BLaER1 treated with 17β-estradiol and CSF1 and Interleukin-3, amounts not matched to agents 10 nM and 100 nM (cell line): ENCODE results near the gene SORCS1.
A peak's percentile ranks its signal among the peaks of the same experiment; 100 is the strongest.

Experiments
- H3K27ac ChIP-seq, 11 experiments: shearing (Covaris generic); formaldehyde crosslinking; 2 replicates each; pipeline ENCODE4 v1.8.1; 2022
- H3K27me3 ChIP-seq, 11 experiments: shearing (Covaris generic); formaldehyde crosslinking; 2 replicates each; pipeline ENCODE4 v1.8.1; 2022
- H3K36me3 ChIP-seq, 11 experiments: shearing (Covaris generic); formaldehyde crosslinking; 2 replicates each; pipeline ENCODE4 v1.8.1; 2022
- H3K4me1 ChIP-seq, 10 experiments: shearing (Covaris generic); formaldehyde crosslinking; 2 replicates each; pipeline ENCODE4 v1.8.1; 2022
- H3K4me2 ChIP-seq, 11 experiments: shearing (Covaris generic); formaldehyde crosslinking; 2 replicates each; pipeline ENCODE4 v1.8.1; 2022
- H3K4me3 ChIP-seq, 10 experiments: shearing (Covaris generic); formaldehyde crosslinking; 2 replicates each; pipeline ENCODE4 v1.8.1; 2022
- H3K9ac ChIP-seq, 11 experiments: shearing (Covaris generic); formaldehyde crosslinking; 2 replicates each; pipeline ENCODE4 v1.8.1; 2022
- H3K9me3 ChIP-seq, 11 experiments: shearing (Covaris generic); formaldehyde crosslinking; replicated peaks in 1 of 11; 2 replicates each; pipeline ENCODE4 v1.8.1; 2022
- H4K20me1 ChIP-seq, 11 experiments: shearing (Covaris generic); formaldehyde crosslinking; 2 replicates each; pipeline ENCODE4 v1.8.1; 2022
- Cebpa-rat ChIP-seq, 11 experiments: shearing (Covaris generic); IDR thresholded peaks; 2 replicates each; pipeline ENCODE4 v1.8.1; 2022

The SORCS1 gene

DNA sequence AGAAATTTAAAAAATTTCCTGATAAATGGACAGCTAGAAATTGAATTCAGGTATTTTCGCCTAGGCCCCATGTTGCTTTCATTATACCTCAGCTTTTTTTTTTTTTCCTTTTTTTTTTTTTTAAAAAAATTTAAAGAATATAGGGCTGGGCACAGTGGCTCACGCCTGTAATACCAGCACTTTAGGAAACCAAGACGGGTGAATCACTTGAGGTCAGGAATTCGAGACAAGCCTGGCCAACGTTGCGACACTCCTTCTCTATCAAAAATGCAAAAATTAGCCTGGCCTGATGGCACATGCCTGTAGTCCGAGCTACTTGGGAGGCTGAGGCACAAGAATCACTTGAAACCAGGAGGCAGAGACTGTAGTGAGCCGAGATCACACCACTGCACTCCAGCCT lies 334.0 kb downstream of the SORCS1 start:
- Histone ChIP-seq H3K4me3 (no peak overlapping the region), H3K4me2 (peak overlapping the region in 6 of 11 experiments; percentile 2 to 62 (median 36); a peak in 9 of 22 replicates), H3K27ac (peak overlapping the region in 2 of 11 experiments; percentile 43 to 53; a peak in 4 of 22 replicates), H3K36me3 (no peaks in the 10 kb centered on the region), H4K20me1 (no peaks in the 10 kb centered on the region), H3K27me3 (0 out of 22 replicates have a peak, but pooled peaks cover 0 to 5% (median 0%) of the 10 kb centered on the region in 11 experiments), H3K9ac (no peak overlapping the region), H3K4me1 (peaks cover 0 to 33% (median 3%) of the 10 kb centered on the region in 10 experiments; a peak in 8 of 20 replicates), H3K9me3 (peaks cover 0 to 5% (median 0%) of the 10 kb centered on the region in 11 experiments; a peak in 2 of 22 replicates)
- peak in 3 of 11 experiments; percentile 26 to 41 (median 36); a peak in 3 of 22 replicates for TF ChIP-seq Cebpa-rat (IDR thresholded peaks at IDR 0.05)

DNA sequence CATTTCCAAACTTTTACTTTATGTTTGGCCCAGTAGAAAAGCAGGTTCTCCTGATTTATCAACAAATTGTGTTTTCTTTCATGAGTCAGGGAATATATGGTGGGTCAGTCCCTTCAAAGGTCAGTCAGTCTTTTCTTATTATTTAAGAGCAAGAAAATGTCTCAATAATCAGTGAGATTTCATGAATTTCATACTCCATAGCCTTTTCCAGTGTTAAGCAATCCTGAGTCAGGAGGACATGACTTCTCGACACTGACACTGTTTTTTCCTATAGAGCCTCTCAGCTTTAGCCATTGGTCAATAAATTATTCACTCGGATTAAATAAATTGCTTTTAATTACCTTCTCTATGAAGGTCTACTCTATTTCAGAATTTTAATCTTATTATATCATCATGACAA lies 334.5 kb downstream of the SORCS1 start:
- Histone ChIP-seq H3K9ac (no peak overlapping the region), H3K27ac (no peak overlapping the region; a peak in 1 of 22 replicates), H3K36me3 (no peaks in the 10 kb centered on the region), H3K27me3 (0 out of 22 replicates have a peak, but pooled peaks cover 0 to 5% (median 0%) of the 10 kb centered on the region in 11 experiments), H3K4me1 (peaks cover 0 to 28% (median 3%) of the 10 kb centered on the region in 10 experiments; a peak in 8 of 20 replicates), H3K4me2 (peak overlapping the region in 3 of 11 experiments; percentile 14 to 62 (median 15); a peak in 5 of 22 replicates), H4K20me1 (no peaks in the 10 kb centered on the region), H3K4me3 (no peak overlapping the region), H3K9me3 (peaks cover 0 to 3% (median 0%) of the 10 kb centered on the region in 11 experiments; a peak in 1 of 22 replicates)
- no peak for TF ChIP-seq Cebpa-rat (IDR thresholded peaks at IDR 0.05)

DNA sequence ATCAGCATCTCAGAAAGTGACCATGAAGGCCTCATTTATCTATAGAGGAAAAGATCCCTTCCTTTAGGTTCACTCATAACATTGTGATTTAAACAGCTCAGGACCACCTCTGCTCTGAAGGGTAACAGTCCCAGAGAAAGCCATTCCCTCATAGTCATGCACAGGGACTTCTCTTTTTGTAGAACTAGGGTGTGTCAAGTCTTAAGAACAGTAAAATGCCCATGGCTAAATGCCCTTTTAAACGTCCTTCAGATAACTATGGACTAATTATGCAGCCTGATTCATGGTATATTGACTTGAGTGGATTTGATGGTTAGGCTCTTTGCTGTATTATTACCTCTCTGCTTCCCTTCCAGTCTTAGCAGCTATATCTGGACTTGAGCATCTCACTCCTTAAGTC lies 337.8 kb downstream of the SORCS1 start:
- H3K4me1 ChIP-seq = peaks cover 0 to 16% (median 0%) of the 10 kb centered on the region in 10 experiments; a peak in 6 of 20 replicates
- no peaks in the 10 kb centered on the region for H3K36me3 ChIP-seq
- H3K4me3 ChIP-seq = no peak overlapping the region
- no peaks in the 10 kb centered on the region for H4K20me1 ChIP-seq
- H3K9me3 ChIP-seq = no peaks in the 10 kb centered on the region
- H3K4me2 ChIP-seq = no peak overlapping the region
- TF ChIP-seq Cebpa-rat (IDR thresholded peaks at IDR 0.05) = no peak
- no peak overlapping the region for H3K9ac ChIP-seq
- no peak overlapping the region for H3K27ac ChIP-seq
- H3K27me3 ChIP-seq = 0 out of 22 replicates have a peak, but pooled peaks cover 0 to 5% (median 0%) of the 10 kb centered on the region in 11 experiments

DNA sequence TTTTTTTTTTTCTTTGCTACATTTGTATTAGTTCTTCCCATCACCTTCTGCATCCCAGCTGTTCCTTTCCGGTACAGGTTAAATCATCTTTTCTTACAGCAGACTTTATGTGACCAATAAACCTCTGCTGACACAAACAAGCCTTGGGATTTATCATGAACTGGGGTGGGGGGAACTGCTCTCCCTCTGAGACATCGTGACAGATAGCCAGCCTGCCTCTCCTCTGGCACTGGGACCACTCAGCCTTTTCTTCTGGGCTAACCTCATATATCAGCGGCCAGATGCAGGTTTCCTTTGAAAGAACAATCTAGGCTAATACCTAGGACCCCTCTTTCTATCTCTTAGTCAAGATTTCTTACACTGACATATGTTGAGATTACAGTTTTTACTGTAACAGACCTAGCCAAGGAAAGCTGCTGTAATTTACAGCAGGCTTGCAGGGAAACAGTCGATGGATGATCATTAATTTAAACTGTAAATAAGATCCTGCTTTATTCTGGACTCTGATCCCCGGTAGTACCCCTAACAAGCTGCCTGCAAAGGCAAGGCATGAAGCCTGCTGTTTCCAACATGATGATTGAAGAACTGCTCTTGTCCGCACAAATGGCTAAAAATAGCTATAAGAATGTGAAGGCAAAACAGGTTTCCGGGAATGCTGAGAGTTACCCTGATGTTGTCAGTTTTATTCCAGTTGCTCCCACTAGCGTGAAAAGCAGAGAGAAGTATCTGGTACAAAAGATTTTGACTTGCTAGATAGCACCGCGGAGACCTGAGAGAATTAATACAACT lies 338.7 kb downstream of the SORCS1 start:
- Histone ChIP-seq H3K36me3 (no peaks in the 10 kb centered on the region), H3K27me3 (0 out of 22 replicates have a peak, but pooled peaks cover 0 to 5% (median 0%) of the 10 kb centered on the region in 11 experiments), H3K9ac (no peak overlapping the region), H3K9me3 (no peaks in the 10 kb centered on the region), H3K4me3 (no peak overlapping the region), H3K4me1 (peaks cover 0 to 13% (median 2%) of the 10 kb centered on the region in 10 experiments; a peak in 15 of 20 replicates), H3K4me2 (no peak overlapping the region), H4K20me1 (no peaks in the 10 kb centered on the region), H3K27ac (no peak overlapping the region)
- no peak for TF ChIP-seq Cebpa-rat (IDR thresholded peaks at IDR 0.05)

DNA sequence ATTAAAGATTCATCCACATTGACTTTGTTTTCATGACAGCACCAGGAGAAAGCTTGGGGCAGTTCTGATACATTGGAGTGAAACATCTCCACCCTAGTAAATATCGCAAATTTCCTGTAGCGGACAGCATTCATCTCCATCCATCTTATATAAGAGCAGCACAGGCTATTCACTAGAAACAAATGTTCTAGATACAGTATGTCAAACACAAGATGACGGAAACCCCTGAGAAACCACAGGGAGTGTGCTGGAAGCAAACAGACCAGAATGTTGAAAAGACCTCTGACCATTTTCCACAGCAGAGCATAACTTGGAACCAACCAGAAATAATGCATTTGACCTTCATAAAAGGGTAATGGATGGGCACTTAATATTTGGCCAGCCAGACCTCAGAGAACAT lies 343.9 kb downstream of the SORCS1 start:
- Histone ChIP-seq H3K36me3 (no peaks in the 10 kb centered on the region), H3K4me3 (no peak overlapping the region), H3K4me1 (peaks cover 27 to 37% (median 32%) of the 10 kb centered on the region in 10 experiments), H3K9me3 (no peaks in the 10 kb centered on the region), H3K27me3 (peaks cover 0 to 10% (median 0%) of the 10 kb centered on the region in 11 experiments; a peak in 2 of 22 replicates), H3K9ac (no peak overlapping the region), H3K27ac (no peak overlapping the region), H3K4me2 (peak overlapping the region in 10 of 11 experiments; percentile 51 to 79 (median 62); a peak in 19 of 22 replicates), H4K20me1 (no peaks in the 10 kb centered on the region)
- TF ChIP-seq Cebpa-rat (IDR thresholded peaks at IDR 0.05) = no peak

DNA sequence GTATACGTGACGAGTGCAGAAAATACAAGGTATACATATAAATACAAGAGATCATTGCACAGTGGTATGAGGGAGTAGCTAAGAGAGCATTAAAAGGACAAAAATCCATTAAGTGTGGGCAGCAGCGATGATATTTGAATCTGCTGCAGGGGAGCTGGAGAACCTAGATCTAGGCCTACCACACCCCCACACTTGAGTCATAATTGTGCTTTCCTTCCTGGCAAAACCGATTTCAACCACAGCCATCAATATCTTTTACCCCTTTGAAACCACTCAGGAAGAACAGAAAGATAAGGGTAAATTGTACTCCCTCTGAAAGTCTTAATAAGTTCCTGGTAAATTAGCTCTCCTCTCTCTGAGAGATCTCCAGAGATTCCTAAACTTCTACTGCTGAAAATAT lies 345.0 kb downstream of the SORCS1 start:
- no peak overlapping the region for H3K9ac ChIP-seq
- H3K36me3 ChIP-seq = no peaks in the 10 kb centered on the region
- peaks cover 32 to 44% (median 38%) of the 10 kb centered on the region in 10 experiments for H3K4me1 ChIP-seq
- no peak overlapping the region for H3K4me3 ChIP-seq
- no peak for TF ChIP-seq Cebpa-rat (IDR thresholded peaks at IDR 0.05)
- H3K27me3 ChIP-seq = peaks cover 0 to 6% (median 0%) of the 10 kb centered on the region in 11 experiments; a peak in 2 of 22 replicates
- H3K4me2 ChIP-seq = peak overlapping the region; percentile 43 to 79 (median 60)
- no peaks in the 10 kb centered on the region for H3K9me3 ChIP-seq
- H3K27ac ChIP-seq = no peak overlapping the region; a peak in 1 of 22 replicates
- H4K20me1 ChIP-seq = no peaks in the 10 kb centered on the region

DNA sequence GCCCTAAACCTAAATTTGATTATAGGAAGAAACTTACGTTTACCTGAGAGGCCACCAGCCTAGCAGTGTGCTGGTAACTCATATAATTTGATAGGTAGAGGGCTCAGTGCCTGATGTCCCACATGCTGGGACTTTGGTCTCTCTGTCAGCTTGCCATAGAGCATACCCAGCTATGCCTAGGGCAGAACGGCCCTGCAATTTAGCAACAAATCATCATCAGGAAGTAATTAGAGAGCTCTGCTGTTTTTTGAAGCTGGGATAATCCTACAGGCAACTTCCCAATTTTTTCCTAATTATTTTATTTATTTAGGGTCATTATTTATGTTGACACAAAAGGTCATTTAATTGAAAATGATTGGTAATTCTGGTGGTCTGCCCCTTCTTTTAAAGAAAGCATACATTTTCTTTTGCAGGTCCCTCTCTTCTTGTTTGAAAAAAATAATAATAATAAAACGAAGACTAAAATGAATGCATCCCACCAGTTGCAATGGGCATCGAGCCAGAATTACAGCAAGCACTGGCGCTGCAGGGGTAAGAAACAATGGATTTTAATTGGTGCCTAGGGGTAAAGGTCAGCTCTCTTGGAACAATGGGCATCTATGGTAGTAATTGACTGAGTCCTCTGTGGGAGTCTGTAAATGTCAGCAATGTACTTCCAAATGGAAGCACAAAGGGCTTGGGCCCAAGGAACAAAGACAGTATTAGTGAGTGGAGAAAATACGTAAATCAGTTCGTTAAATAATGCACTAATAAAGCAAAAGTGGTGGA lies 348.0 kb downstream of the SORCS1 start:
- peaks cover 0 to 9% (median 0%) of the 10 kb centered on the region in 11 experiments; a peak in 3 of 22 replicates for H3K9me3 ChIP-seq
- H3K4me1 ChIP-seq = peaks cover 32 to 44% (median 39%) of the 10 kb centered on the region in 10 experiments
- no peak overlapping the region for H3K9ac ChIP-seq
- no peaks in the 10 kb centered on the region for H4K20me1 ChIP-seq
- H3K4me2 ChIP-seq = peak overlapping the region in 10 of 11 experiments; percentile 5 to 71 (median 50); a peak in 17 of 22 replicates
- no peak overlapping the region for H3K27ac ChIP-seq
- TF ChIP-seq Cebpa-rat (IDR thresholded peaks at IDR 0.05) = no peak
- H3K36me3 ChIP-seq = no peaks in the 10 kb centered on the region
- H3K27me3 ChIP-seq = peaks cover 0 to 6% (median 0%) of the 10 kb centered on the region in 11 experiments; a peak in 2 of 22 replicates
- no peak overlapping the region for H3K4me3 ChIP-seq

DNA sequence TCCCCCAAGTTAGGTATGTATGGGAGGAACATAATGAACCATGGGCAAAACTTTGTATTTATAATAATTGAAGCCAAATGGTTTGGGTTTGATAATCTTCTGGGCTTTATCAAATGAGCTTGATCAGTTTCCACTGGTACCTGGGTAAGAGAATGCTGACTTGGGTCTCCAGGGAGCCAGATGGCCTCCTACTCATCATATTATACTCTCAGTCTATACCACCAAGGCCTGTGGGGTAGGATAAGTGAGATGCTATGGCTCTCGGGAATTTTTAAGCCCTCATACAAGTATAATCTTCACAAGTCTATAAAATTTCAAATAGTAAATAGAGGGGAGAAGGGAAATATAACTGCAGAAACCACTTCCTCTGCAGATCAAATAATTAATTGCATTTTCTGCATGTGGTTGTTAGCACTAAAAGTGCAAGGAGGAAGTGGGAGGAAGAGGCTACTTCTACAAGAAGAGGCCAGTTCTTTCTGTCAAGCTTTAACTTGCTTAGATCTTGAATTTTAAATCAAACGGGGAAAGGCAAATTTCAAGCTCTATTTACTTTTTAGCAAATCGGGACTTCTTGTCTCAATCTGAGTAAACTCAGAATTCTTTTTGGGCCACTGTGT lies 349.0 kb downstream of the SORCS1 start:
- Histone ChIP-seq H3K4me1 (peaks cover 30 to 45% (median 38%) of the 10 kb centered on the region in 10 experiments), H3K27ac (no peak overlapping the region), H3K9me3 (peaks cover 0 to 9% (median 0%) of the 10 kb centered on the region in 11 experiments; a peak in 3 of 22 replicates), H3K9ac (no peak overlapping the region), H4K20me1 (no peaks in the 10 kb centered on the region), H3K4me2 (peak overlapping the region; percentile 5 to 71 (median 53); a peak in 21 of 22 replicates), H3K36me3 (no peaks in the 10 kb centered on the region), H3K4me3 (no peak overlapping the region), H3K27me3 (peaks cover 0 to 6% (median 0%) of the 10 kb centered on the region in 11 experiments; a peak in 2 of 22 replicates)
- no peak for TF ChIP-seq Cebpa-rat (IDR thresholded peaks at IDR 0.05)
